ENCODE measurements around the gene PTBP2.
A peak's percentile ranks its signal among the peaks of the same experiment; 100 is the strongest.

PTBP2 gene

GRCh38 chr1:96715482-96715881 lies 6.1 kb upstream of the PTBP2 start:
- H3K36me3 Mint-ChIP-seq (ENCODE audit: low read depth), result no peaks in the 10 kb centered on the region
- intact Hi-C loops (cut with micrococcal nuclease), result no loop called here

GRCh38 chr1:96721053-96721415 lies 550 bp upstream of the PTBP2 start:
- no peaks in the 10 kb centered on the region for H3K9me3 Mint-ChIP-seq
- intact Hi-C loops (cut with micrococcal nuclease), result no loop called here
- H3K27ac Mint-ChIP-seq, result peak overlapping the region; percentile 94

More at GRCh38 chr1:96715482-96715881, 6.1 kb upstream of the PTBP2 start:
- Mint-ChIP-seq H3K27ac (no peak overlapping the region), H3K9me3 (no peaks in the 10 kb centered on the region), H3K4me3 (no peak overlapping the region), H3K27me3 (no peaks in the 10 kb centered on the region), H3K4me1 (ENCODE audit: low read depth) (peaks cover 21% of the 10 kb centered on the region)

GRCh38 chr1:96722161-96722922 lies 758 bp downstream of the PTBP2 start:
- intact Hi-C loops (cut with micrococcal nuclease), result no loop called here
- Mint-ChIP-seq H3K4me3 (peak overlapping the region; percentile 84), H3K36me3 (ENCODE audit: low read depth) (peaks cover 48% of the 10 kb centered on the region), H3K27me3 (peaks cover 5% of the 10 kb centered on the region), H3K27ac (peak overlapping the region; percentile 94), H3K9me3 (peaks cover 6% of the 10 kb centered on the region), H3K4me1 (ENCODE audit: low read depth) (peaks cover 22% of the 10 kb centered on the region)

More at GRCh38 chr1:96721053-96721415, 550 bp upstream of the PTBP2 start:
- peak overlapping the region; percentile 84 for H3K4me3 Mint-ChIP-seq
- peaks cover 5% of the 10 kb centered on the region for H3K27me3 Mint-ChIP-seq
- H3K4me1 Mint-ChIP-seq (ENCODE audit: low read depth), result peaks cover 15% of the 10 kb centered on the region
- H3K36me3 Mint-ChIP-seq (ENCODE audit: low read depth), result peaks cover 35% of the 10 kb centered on the region

GRCh38 chr1:96722958-96723357 lies 1.4 kb downstream of the PTBP2 start:
- Mint-ChIP-seq H3K4me1 (ENCODE audit: low read depth) (peaks cover 26% of the 10 kb centered on the region), H3K9me3 (peaks cover 8% of the 10 kb centered on the region), H3K27me3 (peaks cover 5% of the 10 kb centered on the region), H3K4me3 (peak overlapping the region; percentile 84), H3K36me3 (ENCODE audit: low read depth) (peaks cover 52% of the 10 kb centered on the region), H3K27ac (no peak overlapping the region)
- intact Hi-C loops (cut with micrococcal nuclease), result no loop called here

GRCh38 chr1:96723377-96723776 lies 1.8 kb downstream of the PTBP2 start:
- intact Hi-C loops (cut with micrococcal nuclease), result no loop called here
- Mint-ChIP-seq H3K36me3 (ENCODE audit: low read depth) (peaks cover 52% of the 10 kb centered on the region), H3K27me3 (peaks cover 5% of the 10 kb centered on the region), H3K27ac (no peak overlapping the region), H3K4me1 (ENCODE audit: low read depth) (peaks cover 26% of the 10 kb centered on the region), H3K9me3 (peaks cover 8% of the 10 kb centered on the region), H3K4me3 (peak overlapping the region; percentile 84)

DNA sequence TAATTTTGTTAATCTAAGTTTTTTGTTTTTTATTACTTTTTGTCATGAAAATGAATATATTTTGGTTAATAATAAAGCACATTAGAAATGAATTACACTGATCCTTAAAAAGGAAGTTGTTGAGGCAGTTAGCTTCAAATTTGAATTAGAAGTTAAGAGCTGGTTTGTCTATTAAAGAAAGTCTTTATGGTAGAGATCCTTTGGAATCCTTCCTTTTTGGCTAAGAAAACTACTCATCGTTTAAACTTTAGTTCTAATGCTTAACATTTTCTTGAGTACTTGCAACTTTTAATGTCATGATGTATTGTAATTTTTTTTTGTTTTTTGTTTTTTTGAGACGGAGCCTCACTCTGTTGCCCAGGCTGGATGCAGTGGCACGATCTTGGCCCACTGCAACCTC lies 2.4 kb downstream of the PTBP2 start:
- Mint-ChIP-seq H3K4me1 (ENCODE audit: low read depth) (peaks cover 26% of the 10 kb centered on the region), H3K27ac (no peak overlapping the region), H3K36me3 (ENCODE audit: low read depth) (peaks cover 54% of the 10 kb centered on the region), H3K27me3 (peaks cover 5% of the 10 kb centered on the region), H3K9me3 (peaks cover 8% of the 10 kb centered on the region), H3K4me3 (no peak overlapping the region)
- intact Hi-C loops (cut with micrococcal nuclease), result no loop called here

DNA sequence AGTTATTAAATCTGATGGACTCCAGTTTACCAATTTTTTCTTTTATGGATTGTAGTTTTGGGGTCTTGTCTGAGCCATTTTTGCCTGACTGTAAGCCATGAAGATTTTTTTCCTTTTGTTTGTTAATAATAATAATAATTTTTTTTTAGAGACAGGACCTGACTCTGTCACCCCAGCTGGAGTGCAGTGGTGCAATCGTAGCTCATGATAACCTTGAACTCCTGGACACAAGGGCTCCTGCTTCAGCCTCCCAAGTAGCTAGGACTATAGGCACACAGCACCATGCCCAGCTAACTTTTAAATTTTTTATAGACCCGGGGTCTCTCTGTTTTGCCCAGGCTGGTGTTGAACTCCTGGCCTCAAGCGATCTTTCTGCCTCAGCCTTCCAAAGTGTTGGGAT lies 6.3 kb downstream of the PTBP2 start:
- Mint-ChIP-seq H3K27me3 (no peaks in the 10 kb centered on the region), H3K4me1 (ENCODE audit: low read depth) (peaks cover 24% of the 10 kb centered on the region), H3K9me3 (peaks cover 8% of the 10 kb centered on the region), H3K4me3 (no peak overlapping the region), H3K36me3 (ENCODE audit: low read depth) (peaks cover 57% of the 10 kb centered on the region), H3K27ac (no peak overlapping the region)
- intact Hi-C loops (cut with micrococcal nuclease), result no loop called here

GRCh38 chr1:96730574-96731298 lies 9.2 kb downstream of the PTBP2 start:
- peaks cover 62% of the 10 kb centered on the region for H3K36me3 Mint-ChIP-seq (ENCODE audit: low read depth)
- peaks cover 21% of the 10 kb centered on the region for H3K4me1 Mint-ChIP-seq (ENCODE audit: low read depth)
- H3K27me3 Mint-ChIP-seq, result no peaks in the 10 kb centered on the region
- peaks cover 8% of the 10 kb centered on the region for H3K9me3 Mint-ChIP-seq
- no peak overlapping the region for H3K27ac Mint-ChIP-seq
- intact Hi-C loops (cut with micrococcal nuclease), result no loop called here
- no peak overlapping the region for H3K4me3 Mint-ChIP-seq

- Mint-ChIP-seq H3K36me3 (ENCODE audit: low read depth) (peaks cover 25% of the 10 kb centered on the region), H3K4me1 (ENCODE audit: low read depth) (peaks cover 12% of the 10 kb centered on the region), H3K4me3 (no peak overlapping the region), H3K9me3 (no peaks in the 10 kb centered on the region), H3K27me3 (no peaks in the 10 kb centered on the region), H3K27ac (no peak overlapping the region)
- intact Hi-C loops (cut with micrococcal nuclease), result no loop called here
Observed at GRCh38 chr1:96741335-96741734, 19.8 kb downstream of the PTBP2 start.

DNA sequence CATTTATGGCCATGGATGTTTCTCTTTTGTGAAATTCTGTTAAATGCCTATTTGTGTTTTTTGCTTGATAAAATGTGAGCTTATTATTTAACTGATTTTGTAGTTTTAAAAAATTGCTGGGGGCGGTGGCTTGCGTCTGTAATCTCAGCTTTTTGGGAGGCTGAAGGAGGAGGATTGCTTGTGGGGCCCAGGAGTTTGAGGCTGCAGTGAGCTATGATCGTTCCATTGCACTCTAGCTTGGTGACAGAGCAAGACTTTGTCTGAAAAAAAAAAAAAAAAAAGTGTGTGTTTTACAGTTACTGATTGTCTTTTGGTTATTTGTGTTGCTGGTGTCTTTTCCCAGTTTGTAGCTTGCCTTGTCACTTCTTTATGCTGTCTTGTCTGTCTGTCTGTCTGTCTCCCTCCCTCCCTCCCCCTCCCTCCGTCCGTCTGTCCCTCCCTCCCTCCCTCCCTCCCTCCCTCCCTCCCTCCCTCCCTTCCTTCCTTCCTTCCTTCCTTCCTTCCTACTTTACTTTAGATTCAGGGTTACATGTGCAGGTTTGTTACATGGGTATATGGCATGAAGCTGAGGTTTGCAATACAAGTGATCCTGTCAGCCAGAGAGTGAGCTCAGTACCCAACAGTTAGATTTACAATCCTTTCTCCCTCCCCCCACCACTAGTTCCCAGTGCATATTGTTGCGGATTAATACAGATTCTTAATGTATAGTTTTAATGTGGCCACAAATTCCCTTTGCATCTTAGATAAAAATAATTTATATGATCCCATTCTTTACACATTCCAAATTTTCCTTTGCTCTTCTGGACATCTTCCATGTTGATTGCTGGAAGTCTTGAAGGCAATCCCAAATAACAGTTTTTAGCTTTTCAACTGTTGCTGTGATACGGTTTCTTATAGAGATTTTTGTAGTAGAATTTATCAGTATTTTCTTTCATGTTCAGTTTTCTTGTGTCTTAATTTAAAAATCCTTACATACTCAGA lies 25.1 kb downstream of the PTBP2 start:
- H3K27me3 Mint-ChIP-seq, result no peaks in the 10 kb centered on the region
- H3K27ac Mint-ChIP-seq, result no peak overlapping the region
- H3K9me3 Mint-ChIP-seq, result no peaks in the 10 kb centered on the region
- H3K4me1 Mint-ChIP-seq (ENCODE audit: low read depth), result peaks cover 27% of the 10 kb centered on the region
- intact Hi-C loops (cut with micrococcal nuclease), result no loop called here
- H3K36me3 Mint-ChIP-seq (ENCODE audit: low read depth), result peaks cover 39% of the 10 kb centered on the region
- no peak overlapping the region for H3K4me3 Mint-ChIP-seq

DNA sequence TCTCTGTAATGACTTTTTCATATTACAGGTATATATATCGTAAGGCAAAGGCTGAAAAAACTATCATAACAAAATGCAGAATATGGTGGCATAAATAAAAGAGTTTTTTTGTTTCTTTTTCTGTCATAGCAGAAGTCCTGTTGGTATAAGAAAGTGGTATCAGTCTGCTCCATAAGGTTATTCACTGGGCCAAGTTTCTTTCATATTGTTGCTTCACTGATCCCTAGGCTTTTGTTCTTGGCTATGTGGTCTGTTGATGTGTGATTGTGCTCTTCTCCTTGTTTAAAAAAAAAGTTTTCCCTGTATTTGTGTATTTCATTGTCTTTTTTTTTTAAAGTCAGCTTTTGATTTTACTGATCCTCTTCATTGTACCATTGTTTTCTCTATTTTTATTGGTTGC lies 26.0 kb downstream of the PTBP2 start:
- Mint-ChIP-seq H3K27ac (peak overlapping the region; percentile 12), H3K9me3 (no peaks in the 10 kb centered on the region), H3K36me3 (ENCODE audit: low read depth) (peaks cover 47% of the 10 kb centered on the region), H3K4me1 (ENCODE audit: low read depth) (peaks cover 27% of the 10 kb centered on the region), H3K27me3 (no peaks in the 10 kb centered on the region), H3K4me3 (no peak overlapping the region)
- intact Hi-C loops (cut with micrococcal nuclease), result no loop called here

- peaks cover 27% of the 10 kb centered on the region for H3K4me1 Mint-ChIP-seq (ENCODE audit: low read depth)
- no peaks in the 10 kb centered on the region for H3K9me3 Mint-ChIP-seq
- peaks cover 47% of the 10 kb centered on the region for H3K36me3 Mint-ChIP-seq (ENCODE audit: low read depth)
- H3K27me3 Mint-ChIP-seq, result no peaks in the 10 kb centered on the region
- peak overlapping the region; percentile 12 for H3K27ac Mint-ChIP-seq
- no peak overlapping the region for H3K4me3 Mint-ChIP-seq
- intact Hi-C loops (cut with micrococcal nuclease), result no loop called here
Observed at GRCh38 chr1:96748078-96748477, 26.5 kb downstream of the PTBP2 start.

- intact Hi-C loops (cut with micrococcal nuclease), result no loop called here
- Mint-ChIP-seq H3K9me3 (no peaks in the 10 kb centered on the region), H3K27me3 (no peaks in the 10 kb centered on the region), H3K27ac (no peak overlapping the region), H3K4me3 (no peak overlapping the region), H3K36me3 (ENCODE audit: low read depth) (peaks cover 58% of the 10 kb centered on the region), H3K4me1 (ENCODE audit: low read depth) (peaks cover 27% of the 10 kb centered on the region)
Observed at GRCh38 chr1:96749618-96750017, 28.0 kb downstream of the PTBP2 start.

DNA sequence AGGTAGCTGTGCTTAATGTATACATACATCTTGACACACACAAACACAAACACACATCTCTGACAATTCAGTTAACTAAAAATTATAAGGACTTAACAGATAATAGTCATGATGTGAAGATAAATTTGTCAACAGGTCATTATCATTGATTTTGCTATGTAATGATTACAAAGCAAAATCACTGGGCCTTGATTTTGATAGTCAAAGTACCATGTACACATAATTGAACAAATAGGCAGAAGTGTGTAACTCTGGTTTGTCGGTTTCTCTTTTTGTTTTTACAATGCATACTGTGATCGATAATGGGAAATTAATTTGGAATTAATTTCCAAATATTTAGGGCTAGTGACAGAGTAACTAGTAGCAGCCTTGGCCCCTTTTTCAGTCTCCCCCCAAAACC lies 30.8 kb downstream of the PTBP2 start:
- H3K9me3 Mint-ChIP-seq, result no peaks in the 10 kb centered on the region
- H3K4me1 Mint-ChIP-seq (ENCODE audit: low read depth), result peaks cover 16% of the 10 kb centered on the region
- H3K27ac Mint-ChIP-seq, result no peak overlapping the region
- intact Hi-C loops (cut with micrococcal nuclease), result no loop called here
- peaks cover 70% of the 10 kb centered on the region for H3K36me3 Mint-ChIP-seq (ENCODE audit: low read depth)
- H3K27me3 Mint-ChIP-seq, result no peaks in the 10 kb centered on the region
- no peak overlapping the region for H3K4me3 Mint-ChIP-seq

All from dendritic cell treated with granulocyte-macrophage colony-stimulating factor and Interleukin-4, amounts not matched to agents 40 ng/mL and 50 ng/mL, for 4 days (primary cell).